SK-N-SH treated with all-trans-retinoic acid at 6 μM for 48 hours (cell line): ENCODE results near the gene MKNK2.

Experiments
- ATAC-seq: fragments of 200-7000 bp; cut with Tn5 transposase; 3 replicates; pipeline ENCODE4 v1.9.1; 2020; ENCODE audit warnings: mild to moderate bottlenecking, moderate library complexity
- ARNTL ChIP-seq: fragments of 450-650 bp; formaldehyde crosslinking; IDR thresholded peaks from 2 replicates; pipeline ENCODE4 v1.5.0; 2020; ENCODE audit warnings: low read depth, mild to moderate bottlenecking, moderate library complexity, borderline replicate concordance
- BACH2 ChIP-seq: fragments of 250-450 bp; sonication (Bioruptor Pico); IDR thresholded peaks from 2 replicates; pipeline ENCODE4 v1.9.0; 2021; ENCODE audit warnings: mild to moderate bottlenecking, borderline replicate concordance
- CSDC2 ChIP-seq: fragments of 250-450 bp; sonication (Bioruptor Pico); IDR thresholded peaks from 2 replicates; pipeline ENCODE4 v1.5.0; 2020; ENCODE audit warnings: mild to moderate bottlenecking, moderate library complexity
- ESRRG ChIP-seq: fragments of 250-450 bp; sonication (Bioruptor Pico); IDR thresholded peaks from 2 replicates; pipeline ENCODE4 v1.6.1; 2021; ENCODE audit warnings: mild to moderate bottlenecking
- GLIS3 ChIP-seq: fragments of 250-450 bp; sonication (Bioruptor Pico); IDR thresholded peaks from 2 replicates; pipeline ENCODE4 v1.5.0; 2020; ENCODE audit warnings: mild to moderate bottlenecking, moderate library complexity
- ISL1 ChIP-seq: fragments of 250-450 bp; sonication (Bioruptor Pico); IDR thresholded peaks from 2 replicates; pipeline ENCODE4 v2.1.2; 2022; ENCODE audit warnings: mild to moderate bottlenecking, moderate library complexity
- OSR1 ChIP-seq: fragments of 250-450 bp; sonication (Bioruptor Pico); IDR thresholded peaks from 2 replicates; pipeline ENCODE4 v1.8.0; 2022; ENCODE audit warnings: moderate library complexity, mild to moderate bottlenecking, inconsistent platforms
- RARB ChIP-seq: fragments of 250-450 bp; sonication (Bioruptor Pico); IDR thresholded peaks from 2 replicates; pipeline ENCODE4 v1.8.0; 2021; ENCODE audit warnings: mild to moderate bottlenecking, moderate library complexity
- SNAI2 ChIP-seq: fragments of 250-450 bp; sonication (Bioruptor Pico); IDR thresholded peaks from 2 replicates; pipeline ENCODE4 v1.5.0; 2020; ENCODE audit warnings: mild to moderate bottlenecking, moderate library complexity
- TOX ChIP-seq: fragments of 250-450 bp; sonication (Bioruptor Pico); IDR thresholded peaks from 2 replicates; pipeline ENCODE4 v1.8.0; 2021; ENCODE audit warnings: mild to moderate bottlenecking, moderate library complexity, borderline replicate concordance
- ZC3H10 ChIP-seq: fragments of 250-450 bp; sonication (Bioruptor Pico); IDR thresholded peaks from 2 replicates; pipeline ENCODE4 v1.5.1; 2021; ENCODE audit warnings: mild to moderate bottlenecking, moderate library complexity
- ZFP3 ChIP-seq: fragments of 250-450 bp; sonication (Bioruptor Pico); IDR thresholded peaks from 2 replicates; pipeline ENCODE4 v1.5.0; 2020; ENCODE audit warnings: mild to moderate bottlenecking, moderate library complexity
- ZFP30 ChIP-seq: fragments of 450-650 bp; formaldehyde crosslinking; IDR thresholded peaks from 2 replicates; pipeline ENCODE4 v1.5.0; 2022; ENCODE audit warnings: mild to moderate bottlenecking, moderate library complexity
- ZNF565 ChIP-seq: fragments of 450-650 bp; formaldehyde crosslinking; conservative IDR thresholded peaks from 2 replicates; pipeline ENCODE4 v1.5.0; 2020; ENCODE audit warnings: low read depth, mild to moderate bottlenecking, moderate library complexity
- ZNF70 ChIP-seq: fragments of 450-650 bp; formaldehyde crosslinking; IDR thresholded peaks from 2 replicates; pipeline ENCODE4 v1.5.0; 2020; ENCODE audit warnings: mild to moderate bottlenecking, moderate library complexity
- ZNF8 ChIP-seq: fragments of 450-650 bp; formaldehyde crosslinking; IDR thresholded peaks from 2 replicates; pipeline ENCODE4 v1.5.0; 2020; ENCODE audit warnings: mild to moderate bottlenecking, moderate library complexity
- TF ChIP-seq, protein P1 (sequence below): fragments of 250-450 bp; sonication (Bioruptor Pico); IDR thresholded peaks from 2 replicates; pipeline ENCODE4 v1.5.0; 2020; ENCODE audit warnings: mild to moderate bottlenecking, moderate library complexity
- TF ChIP-seq, protein P2 (sequence below): fragments of 250-450 bp; sonication (Bioruptor Pico); IDR thresholded peaks from 2 replicates; pipeline ENCODE4 v1.5.1; 2021; ENCODE audit warnings: mild to moderate bottlenecking, moderate library complexity
- TF ChIP-seq, protein P3 (sequence below): fragments of 250-450 bp; sonication (Bioruptor Pico); IDR thresholded peaks from 2 replicates; pipeline ENCODE4 v1.5.1; 2020; ENCODE audit warnings: low read depth, mild to moderate bottlenecking, moderate library complexity

The MKNK2 gene

GRCh38 chr19:2046046-2046907 is 4.8 kb downstream of the MKNK2 start:
- TF ChIP-seq ZFP30 (CRISPR knock-in tag) (no peak), ZNF70 (CRISPR knock-in tag) (no peak)
- no peak for ATAC-seq

- TF ChIP-seq ZC3H10 (CRISPR knock-in tag) = no peak
- no peak for ATAC-seq
Measured at GRCh38 chr19:2045501-2046045, 5.5 kb downstream of the MKNK2 start.

DNA sequence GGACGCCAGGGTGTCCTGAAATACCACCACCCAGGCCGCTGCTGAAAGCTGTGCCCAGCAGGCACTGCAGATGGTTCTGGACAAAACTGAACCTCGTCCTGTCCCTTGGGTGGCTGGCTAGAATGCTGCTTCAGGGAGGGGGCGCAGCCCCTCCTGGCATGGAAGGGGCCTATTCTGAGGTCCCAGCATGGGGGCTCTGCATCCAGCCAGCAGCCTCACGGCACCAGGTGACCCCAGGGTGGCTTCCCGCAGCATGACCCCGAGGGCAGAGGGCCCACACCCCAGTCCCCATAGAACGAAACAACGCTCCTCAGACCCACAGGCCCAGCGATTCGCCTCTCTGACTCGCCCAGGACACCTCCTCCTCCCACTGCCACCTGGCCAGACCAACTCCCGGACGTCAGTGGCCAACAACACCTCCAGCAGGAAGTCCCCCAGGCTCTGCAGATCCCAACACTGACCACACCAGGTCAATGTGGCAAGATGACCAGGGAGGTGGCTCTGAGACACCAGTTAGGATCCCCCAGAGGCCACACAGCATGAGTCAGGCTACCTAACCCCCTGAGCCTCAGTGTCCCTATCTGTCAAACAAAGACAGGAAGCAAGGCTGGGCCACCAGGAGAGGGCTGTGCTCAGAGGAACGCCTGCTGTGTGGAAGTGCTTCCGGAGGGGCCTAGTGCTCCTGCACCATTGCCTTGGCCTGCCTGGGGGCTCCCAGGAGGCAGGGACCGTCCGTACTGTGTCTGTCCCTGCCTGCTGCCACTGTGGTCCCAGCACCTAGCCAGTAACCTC is 6.1 kb downstream of the MKNK2 start:
- no peak for ATAC-seq
- no peak for TF ChIP-seq ZFP3 (CRISPR knock-in tag)
- no peak for TF ChIP-seq TOX (CRISPR knock-in tag)
- TF ChIP-seq GLIS3 (CRISPR knock-in tag) = no peak
- TF ChIP-seq RARB (CRISPR knock-in tag) = no peak
- TF ChIP-seq CSDC2 (CRISPR knock-in tag) = no peak
- no peak for TF ChIP-seq BACH2 (CRISPR knock-in tag)
- TF ChIP-seq, protein P1, sequence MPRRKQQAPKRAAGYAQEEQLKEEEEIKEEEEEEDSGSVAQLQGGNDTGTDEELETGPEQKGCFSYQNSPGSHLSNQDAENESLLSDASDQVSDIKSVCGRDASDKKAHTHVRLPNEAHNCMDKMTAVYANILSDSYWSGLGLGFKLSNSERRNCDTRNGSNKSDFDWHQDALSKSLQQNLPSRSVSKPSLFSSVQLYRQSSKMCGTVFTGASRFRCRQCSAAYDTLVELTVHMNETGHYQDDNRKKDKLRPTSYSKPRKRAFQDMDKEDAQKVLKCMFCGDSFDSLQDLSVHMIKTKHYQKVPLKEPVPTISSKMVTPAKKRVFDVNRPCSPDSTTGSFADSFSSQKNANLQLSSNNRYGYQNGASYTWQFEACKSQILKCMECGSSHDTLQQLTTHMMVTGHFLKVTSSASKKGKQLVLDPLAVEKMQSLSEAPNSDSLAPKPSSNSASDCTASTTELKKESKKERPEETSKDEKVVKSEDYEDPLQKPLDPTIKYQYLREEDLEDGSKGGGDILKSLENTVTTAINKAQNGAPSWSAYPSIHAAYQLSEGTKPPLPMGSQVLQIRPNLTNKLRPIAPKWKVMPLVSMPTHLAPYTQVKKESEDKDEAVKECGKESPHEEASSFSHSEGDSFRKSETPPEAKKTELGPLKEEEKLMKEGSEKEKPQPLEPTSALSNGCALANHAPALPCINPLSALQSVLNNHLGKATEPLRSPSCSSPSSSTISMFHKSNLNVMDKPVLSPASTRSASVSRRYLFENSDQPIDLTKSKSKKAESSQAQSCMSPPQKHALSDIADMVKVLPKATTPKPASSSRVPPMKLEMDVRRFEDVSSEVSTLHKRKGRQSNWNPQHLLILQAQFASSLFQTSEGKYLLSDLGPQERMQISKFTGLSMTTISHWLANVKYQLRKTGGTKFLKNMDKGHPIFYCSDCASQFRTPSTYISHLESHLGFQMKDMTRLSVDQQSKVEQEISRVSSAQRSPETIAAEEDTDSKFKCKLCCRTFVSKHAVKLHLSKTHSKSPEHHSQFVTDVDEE (CRISPR knock-in tag) = no peak
- TF ChIP-seq, protein P2, sequence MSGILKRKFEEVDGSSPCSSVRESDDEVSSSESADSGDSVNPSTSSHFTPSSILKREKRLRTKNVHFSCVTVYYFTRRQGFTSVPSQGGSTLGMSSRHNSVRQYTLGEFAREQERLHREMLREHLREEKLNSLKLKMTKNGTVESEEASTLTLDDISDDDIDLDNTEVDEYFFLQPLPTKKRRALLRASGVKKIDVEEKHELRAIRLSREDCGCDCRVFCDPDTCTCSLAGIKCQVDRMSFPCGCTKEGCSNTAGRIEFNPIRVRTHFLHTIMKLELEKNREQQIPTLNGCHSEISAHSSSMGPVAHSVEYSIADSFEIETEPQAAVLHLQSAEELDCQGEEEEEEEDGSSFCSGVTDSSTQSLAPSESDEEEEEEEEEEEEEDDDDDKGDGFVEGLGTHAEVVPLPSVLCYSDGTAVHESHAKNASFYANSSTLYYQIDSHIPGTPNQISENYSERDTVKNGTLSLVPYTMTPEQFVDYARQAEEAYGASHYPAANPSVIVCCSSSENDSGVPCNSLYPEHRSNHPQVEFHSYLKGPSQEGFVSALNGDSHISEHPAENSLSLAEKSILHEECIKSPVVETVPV (CRISPR knock-in tag) = no peak
- TF ChIP-seq ISL1 = no peak

- no peak for TF ChIP-seq ZNF8
- TF ChIP-seq ARNTL (CRISPR knock-in tag) = no peak
- TF ChIP-seq, protein P1 (CRISPR knock-in tag) = no peak
- no peak for TF ChIP-seq BACH2 (CRISPR knock-in tag)
- TF ChIP-seq ZNF565 (CRISPR knock-in tag) = no peak
- TF ChIP-seq, protein P2 (CRISPR knock-in tag) = no peak
- no peak for TF ChIP-seq ISL1
- no peak for TF ChIP-seq OSR1 (CRISPR knock-in tag)
- TF ChIP-seq, protein P3, sequence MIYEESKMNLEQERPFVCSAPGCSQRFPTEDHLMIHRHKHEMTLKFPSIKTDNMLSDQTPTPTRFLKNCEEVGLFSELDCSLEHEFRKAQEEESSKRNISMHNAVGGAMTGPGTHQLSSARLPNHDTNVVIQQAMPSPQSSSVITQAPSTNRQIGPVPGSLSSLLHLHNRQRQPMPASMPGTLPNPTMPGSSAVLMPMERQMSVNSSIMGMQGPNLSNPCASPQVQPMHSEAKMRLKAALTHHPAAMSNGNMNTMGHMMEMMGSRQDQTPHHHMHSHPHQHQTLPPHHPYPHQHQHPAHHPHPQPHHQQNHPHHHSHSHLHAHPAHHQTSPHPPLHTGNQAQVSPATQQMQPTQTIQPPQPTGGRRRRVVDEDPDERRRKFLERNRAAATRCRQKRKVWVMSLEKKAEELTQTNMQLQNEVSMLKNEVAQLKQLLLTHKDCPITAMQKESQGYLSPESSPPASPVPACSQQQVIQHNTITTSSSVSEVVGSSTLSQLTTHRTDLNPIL = no peak
- no peak for TF ChIP-seq GLIS3 (CRISPR knock-in tag)
- no peak for TF ChIP-seq SNAI2 (CRISPR knock-in tag)
- no peak for TF ChIP-seq ESRRG
- no peak for TF ChIP-seq ZFP30 (CRISPR knock-in tag)
- ATAC-seq = no peak
Measured at GRCh38 chr19:2043961-2044708, 6.9 kb downstream of the MKNK2 start.
